Calu3 (cell line): ENCODE data around the gene ARMC5. TPM values are rescaled to one million over a fixed set of nuclear protein-coding genes. Genes with fewer than 3 reads are reported as not detected.

ENCODE experiments used
- BruUV-seq: library from RNA; stranded (reverse); fragments of 400-500 nt; replicated peaks from 2 replicates; lab custom pipeline; 2021; lab: Mats Ljungman, UMichigan
- CTCF ChIA-PET: fragments of 300-600 bp; sonication (Branson Sonifier 250); formaldehyde crosslinking; loops from one replicate; lab custom pipeline; 2022; ENCODE audit warnings: antibody characterized with exemption; lab: Charles Lee
- DNase-seq: peaks from one replicate; pipeline ENCODE4 v3.0.0; 2022
- H3K27ac Mint-ChIP-seq: one replicate; pipeline ENCODE4 v1.8.0; 2022; ENCODE audit warnings: mixed read lengths; ENCODE audit not compliant: unreplicated experiment
- H3K27me3 Mint-ChIP-seq: one replicate; pipeline ENCODE4 v1.8.0; 2022; ENCODE audit warnings: mixed read lengths; ENCODE audit not compliant: unreplicated experiment
- H3K36me3 Mint-ChIP-seq: one replicate; pipeline ENCODE4 v1.8.0; 2022; ENCODE audit warnings: mild to moderate bottlenecking, moderate library complexity, mixed read lengths; ENCODE audit not compliant: insufficient read depth, unreplicated experiment
- H3K4me1 Mint-ChIP-seq: one replicate; pipeline ENCODE4 v1.8.0; 2022; ENCODE audit warnings: mild to moderate bottlenecking, low read depth, mixed read lengths; ENCODE audit not compliant: unreplicated experiment
- H3K4me3 Mint-ChIP-seq: one replicate; pipeline ENCODE4 v1.8.0; 2022; ENCODE audit warnings: mild to moderate bottlenecking, low read depth, moderate library complexity, mixed read lengths; ENCODE audit not compliant: unreplicated experiment
- H3K9me3 Mint-ChIP-seq: one replicate; pipeline ENCODE4 v1.8.0; 2022; ENCODE audit warnings: low read depth, mixed read lengths; ENCODE audit not compliant: unreplicated experiment
- CTCF ChIP-seq: fragments of 200-600 bp; IDR thresholded peaks from one replicate; pipeline ENCODE4 v1.8.0; 2022; ENCODE audit warnings: antibody characterized with exemption; ENCODE audit not compliant: unreplicated experiment
- intact Hi-C: fragments of 100-400 bp; cut with micrococcal nuclease; formaldehyde crosslinking; loops from one replicate; pipeline ENCODE4 v1.10.0; 2022; ENCODE audit not compliant: unreplicated experiment
- total RNA-seq: library from RNA; stranded (reverse); gene quantifications from 2 replicates; pipeline ENCODE4 v1.2.3, GENCODE V29; 2022

ARMC5 gene
- total RNA-seq, 1 experiment from 2014 or later = 13.6 TPM

- Mint-ChIP-seq H3K27me3 (peaks cover 54% of the 10 kb centered on the region), H3K4me3 (no peak overlapping the region), H3K27ac (no peak overlapping the region), H3K36me3 (peaks cover 9% of the 10 kb centered on the region), H3K9me3 (peaks cover 2% of the 10 kb centered on the region), H3K4me1 (no peaks in the 10 kb centered on the region)
- intact Hi-C loops = no loop called here
- CTCF ChIA-PET = interaction anchor here (0.7 kb wide), 1 partner anchor 14 kb away, joined by 4 read pairs; no protein-coding TSS in a partner anchor
- no peak for DNase-seq
- no peak for TF ChIP-seq CTCF
- no TSS peak for BruUV-seq
Observed at GRCh38 chr16:31423241-31423640, 36.1 kb upstream of the ARMC5 start.

GRCh38 chr16:31423801-31424200 lies 35.5 kb upstream of the ARMC5 start:
- intact Hi-C loops = no loop called here
- TF ChIP-seq CTCF = no peak
- BruUV-seq = no TSS peak
- H3K27me3 Mint-ChIP-seq = peaks cover 60% of the 10 kb centered on the region
- H3K4me1 Mint-ChIP-seq = no peaks in the 10 kb centered on the region
- H3K9me3 Mint-ChIP-seq = peaks cover 2% of the 10 kb centered on the region
- no peak for DNase-seq
- no peak overlapping the region for H3K27ac Mint-ChIP-seq
- no peak overlapping the region for H3K4me3 Mint-ChIP-seq
- CTCF ChIA-PET = no interaction called here
- peaks cover 9% of the 10 kb centered on the region for H3K36me3 Mint-ChIP-seq

GRCh38 chr16:31427441-31428278 lies 31.6 kb upstream of the ARMC5 start:
- Mint-ChIP-seq H3K27me3 (peaks cover 68% of the 10 kb centered on the region), H3K4me3 (no peak overlapping the region), H3K36me3 (peaks cover 9% of the 10 kb centered on the region), H3K27ac (no peak overlapping the region), H3K4me1 (no peaks in the 10 kb centered on the region), H3K9me3 (peaks cover 2% of the 10 kb centered on the region)
- peak; percentile 18 for DNase-seq
- intact Hi-C loops = no loop called here
- BruUV-seq = no TSS peak
- CTCF ChIA-PET = no interaction called here
- TF ChIP-seq CTCF = no peak

GRCh38 chr16:31428279-31428597 lies 31.1 kb upstream of the ARMC5 start, which contains the start of gene COX6A2:
TSS of gene COX6A2 (minus strand) at chr16:31428360. CDS start at chr16:31428325, 35 bp downstream.
- BruUV-seq = no TSS peak
- H3K27me3 Mint-ChIP-seq = peaks cover 62% of the 10 kb centered on the region

More at GRCh38 chr16:31428279-31428597, 31.1 kb upstream of the ARMC5 start, which contains the start of gene COX6A2:
- no peak for TF ChIP-seq CTCF
- H3K4me3 Mint-ChIP-seq = no peak within 1 kb of the TSS
- no peak for DNase-seq
- no peaks in the 10 kb centered on the region for H3K4me1 Mint-ChIP-seq
- peaks cover 2% of the 10 kb centered on the region for H3K9me3 Mint-ChIP-seq
- CTCF ChIA-PET = no interaction called here
- no peak within 1 kb of the TSS for H3K27ac Mint-ChIP-seq
- H3K36me3 Mint-ChIP-seq = peaks cover 9% of the 10 kb centered on the region
- intact Hi-C loops = no loop called here
